Measurements from ENCODE around the gene BAHCC1.

- TF ChIP-seq CTCF (IDR thresholded peaks at IDR 0.05; ENCODE audit: low read depth, low read length) (no peak), EZH2phosphoT487 (IDR thresholded peaks at IDR 0.05; ENCODE audit: low read depth) (no peak)
Measured at GRCh38 chr17:81395600-81396277, 482 bp downstream of the BAHCC1 start.

Data from OCI-LY3 (cell line).